ENCODE results near the gene IER5. TPM values are rescaled to one million over a fixed set of nuclear protein-coding genes. Genes with fewer than 3 reads are reported as not detected.

The IER5 gene
- total RNA-seq, 6 donors from 2014 or later: 15.0 to 43.6 (median 26.1) TPM

- Histone ChIP-seq H3K27me3 (no peaks in the 10 kb centered on the region), H3K4me3 (peak overlapping the region in 3 of 4 donors; percentile 54 to 83 (median 67)), H3K36me3 (no peaks in the 10 kb centered on the region), H3K4me1 (peaks cover 48 to 57% (median 52%) of the 10 kb centered on the region in 4 donors), H3K9me3 (no peaks in the 10 kb centered on the region), H3K27ac (peak overlapping the region; percentile 16 to 90 (median 58))
- WGBS, 2 donors: 60 to 63% methylated on average over 3 of the region's 3 CpGs
- DNase-seq (no peak), ATAC-seq (ENCODE audit: low FRiP score in 2 of 2) (no peak)
- TF ChIP-seq POLR2AphosphoS5 (IDR thresholded peaks at IDR 0.05): no peak
- no peak for TF ChIP-seq POLR2A (IDR thresholded peaks at IDR 0.05)
- no peak for TF ChIP-seq CTCF (IDR thresholded peaks at IDR 0.05)
- TF ChIP-seq EP300 (IDR thresholded peaks at IDR 0.05): no peak
Observed at GRCh38 chr1:181106022-181106312, 17.5 kb downstream of the IER5 start.

- ATAC-seq (ENCODE audit: low FRiP score in 2 of 2) (no peak), DNase-seq (no peak)
- Histone ChIP-seq H3K27ac (peak overlapping the region in 3 of 4 donors; percentile 40 to 90 (median 75)), H3K9me3 (no peaks in the 10 kb centered on the region), H3K36me3 (no peaks in the 10 kb centered on the region), H3K27me3 (no peaks in the 10 kb centered on the region), H3K4me3 (no peak overlapping the region), H3K4me1 (peaks cover 45 to 52% (median 48%) of the 10 kb centered on the region in 4 donors)
- WGBS, 2 donors: 53 to 56% methylated on average over 6 of the region's 6 CpGs
- no peak for TF ChIP-seq POLR2AphosphoS5 (IDR thresholded peaks at IDR 0.05)
- TF ChIP-seq POLR2A (IDR thresholded peaks at IDR 0.05): no peak
- no peak for TF ChIP-seq EP300 (IDR thresholded peaks at IDR 0.05)
- no peak for TF ChIP-seq CTCF (IDR thresholded peaks at IDR 0.05)
Observed at GRCh38 chr1:181106479-181106878, 18.0 kb downstream of the IER5 start.

- Histone ChIP-seq H3K9me3 (no peaks in the 10 kb centered on the region), H3K36me3 (no peaks in the 10 kb centered on the region), H3K4me1 (peaks cover 47 to 54% (median 51%) of the 10 kb centered on the region in 4 donors), H3K27me3 (no peaks in the 10 kb centered on the region), H3K4me3 (no peak overlapping the region), H3K27ac (peak overlapping the region in 2 of 4 donors; percentile 12 to 90)
- DNase-seq (no peak), ATAC-seq (ENCODE audit: low FRiP score in 2 of 2) (no peak)
- TF ChIP-seq POLR2A (IDR thresholded peaks at IDR 0.05) (no peak), CTCF (IDR thresholded peaks at IDR 0.05) (no peak), POLR2AphosphoS5 (IDR thresholded peaks at IDR 0.05) (no peak), EP300 (IDR thresholded peaks at IDR 0.05) (no peak)
- 35 to 56% methylated on average over 2 of the region's 2 CpGs for WGBS, 2 donors
Observed at GRCh38 chr1:181107711-181108110, 19.2 kb downstream of the IER5 start.

GRCh38 chr1:181108304-181108867, 19.9 kb downstream of the IER5 start:
- no peak for ATAC-seq (ENCODE audit: low FRiP score in 2 of 2)
- Histone ChIP-seq H3K4me3 (no peak overlapping the region), H3K27me3 (no peaks in the 10 kb centered on the region), H3K9me3 (no peaks in the 10 kb centered on the region), H3K4me1 (peaks cover 49 to 55% (median 53%) of the 10 kb centered on the region in 4 donors), H3K27ac (no peak overlapping the region), H3K36me3 (no peaks in the 10 kb centered on the region)
- no peak for TF ChIP-seq POLR2A (IDR thresholded peaks at IDR 0.05)
- no peak for TF ChIP-seq EP300 (IDR thresholded peaks at IDR 0.05)
- no peak for TF ChIP-seq CTCF (IDR thresholded peaks at IDR 0.05)
- no peak for TF ChIP-seq POLR2AphosphoS5 (IDR thresholded peaks at IDR 0.05)
- 83 to 86% methylated on average over 7 of the region's 7 CpGs for WGBS, 2 donors
- no peak for DNase-seq

GRCh38 chr1:181110013-181110412, 21.5 kb downstream of the IER5 start:
- Histone ChIP-seq H3K27me3 (no peaks in the 10 kb centered on the region), H3K27ac (no peak overlapping the region), H3K4me3 (no peak overlapping the region), H3K4me1 (peaks cover 40 to 46% (median 43%) of the 10 kb centered on the region in 4 donors), H3K9me3 (no peaks in the 10 kb centered on the region), H3K36me3 (no peaks in the 10 kb centered on the region)
- ATAC-seq (ENCODE audit: low FRiP score in 2 of 2) (no peak), DNase-seq (no peak)
- TF ChIP-seq POLR2AphosphoS5 (IDR thresholded peaks at IDR 0.05) (no peak), POLR2A (IDR thresholded peaks at IDR 0.05) (no peak), CTCF (IDR thresholded peaks at IDR 0.05) (no peak), EP300 (IDR thresholded peaks at IDR 0.05) (no peak)
- WGBS, 2 donors: 81 to 82% methylated on average over 2 of the region's 2 CpGs
